BLaER1 (cell line): Measurements from ENCODE around the gene SYNJ2.

ENCODE experiments used
- H3K27ac ChIP-seq: shearing (Covaris generic); formaldehyde crosslinking; 2 replicates; pipeline ENCODE4 v1.8.1; 2022
- H3K27me3 ChIP-seq: shearing (Covaris generic); formaldehyde crosslinking; 2 replicates; pipeline ENCODE4 v1.8.1; 2022
- H3K36me3 ChIP-seq: shearing (Covaris generic); formaldehyde crosslinking; 2 replicates; pipeline ENCODE4 v1.8.1; 2022
- H3K4me1 ChIP-seq: shearing (Covaris generic); formaldehyde crosslinking; 2 replicates; pipeline ENCODE4 v1.8.1; 2022
- H3K4me2 ChIP-seq: shearing (Covaris generic); formaldehyde crosslinking; 2 replicates; pipeline ENCODE4 v1.8.1; 2022
- H3K4me3 ChIP-seq: shearing (Covaris generic); formaldehyde crosslinking; 2 replicates; pipeline ENCODE4 v1.8.1; 2022
- H3K9ac ChIP-seq: shearing (Covaris generic); formaldehyde crosslinking; 2 replicates; pipeline ENCODE4 v1.8.1; 2022
- H3K9me3 ChIP-seq: shearing (Covaris generic); formaldehyde crosslinking; 2 replicates; pipeline ENCODE4 v1.8.1; 2022
- H4K20me1 ChIP-seq: shearing (Covaris generic); formaldehyde crosslinking; 2 replicates; pipeline ENCODE4 v1.8.1; 2022
- Cebpa-rat ChIP-seq: shearing (Covaris generic); IDR thresholded peaks from 2 replicates; pipeline ENCODE4 v1.8.1; 2022

The SYNJ2 gene

DNA sequence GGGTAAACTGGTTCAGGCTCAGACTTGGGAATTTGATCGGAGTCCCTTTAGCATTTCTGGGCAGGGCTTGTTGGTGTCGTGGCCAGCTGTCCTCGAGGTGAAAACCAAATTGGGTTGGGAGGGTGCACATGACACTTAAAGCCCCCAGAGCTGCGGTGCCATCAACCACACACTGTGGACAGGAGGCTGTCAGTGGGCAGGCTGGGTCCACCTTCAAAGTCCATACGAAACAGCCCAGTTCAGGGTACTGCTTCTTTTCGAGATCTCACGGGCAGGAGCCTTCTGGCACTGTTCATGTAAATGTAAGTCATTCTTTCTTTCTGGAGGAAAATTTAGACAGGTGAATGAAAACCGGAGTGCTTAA lies 7.0 kb downstream of the SYNJ2 start:
- Histone ChIP-seq H3K4me1 (peaks cover 56% of the 10 kb centered on the region), H3K4me2 (no peak overlapping the region), H3K27ac (no peak overlapping the region)

DNA sequence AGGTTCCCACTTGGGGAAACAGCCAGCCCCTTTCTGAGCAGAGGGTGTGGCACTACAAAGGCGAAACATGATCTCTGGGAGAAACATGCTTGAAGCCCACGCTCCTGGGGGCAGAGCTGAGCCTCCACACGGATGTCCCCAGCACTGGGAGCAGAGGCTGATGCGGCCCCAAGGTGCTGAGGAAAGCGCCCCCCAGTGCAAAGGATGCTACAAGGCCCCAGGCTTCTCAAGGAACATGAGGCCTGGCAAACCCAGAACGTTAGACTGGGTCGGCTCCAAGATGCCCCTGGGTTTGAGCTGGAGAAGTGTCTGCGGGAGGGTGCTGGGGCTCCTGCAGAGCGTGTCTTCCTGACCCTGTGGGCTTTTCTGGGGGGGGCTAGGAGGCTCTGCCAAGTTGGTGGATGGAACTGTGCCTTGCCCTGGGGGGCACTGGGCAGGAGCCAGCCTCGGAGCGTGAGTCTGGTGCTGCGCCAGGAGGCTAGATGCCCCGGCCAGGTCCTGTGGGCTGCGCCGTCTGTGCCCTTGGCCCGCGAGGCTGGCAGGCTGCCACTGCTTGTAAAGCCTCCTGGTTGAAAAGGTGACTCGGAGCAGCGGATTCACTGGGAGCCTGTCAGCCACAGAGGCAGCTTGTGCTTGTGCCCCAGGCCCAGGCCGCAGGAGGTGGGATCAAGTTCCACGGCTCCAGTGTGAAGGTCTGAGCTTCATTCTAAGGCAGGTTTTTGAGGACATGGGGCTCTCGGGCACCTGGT lies 8.1 kb downstream of the SYNJ2 start:
- Histone ChIP-seq H3K4me2 (peak overlapping the region; percentile 86), H3K27ac (peak overlapping the region; percentile 62), H3K4me1 (peaks cover 46% of the 10 kb centered on the region), H4K20me1 (peaks cover 13% of the 10 kb centered on the region; the same call in 1 of the 2 replicates), H3K9ac (no peak overlapping the region), H3K4me3 (peak overlapping the region; percentile 52; the same call in 1 of the 2 replicates), H3K27me3 (no peaks in the 10 kb centered on the region), H3K9me3 (no peaks in the 10 kb centered on the region), H3K36me3 (no peaks in the 10 kb centered on the region)
- TF ChIP-seq Cebpa-rat, result no peak

More for the DNA sequence above, 7.0 kb downstream of the SYNJ2 start:
- Histone ChIP-seq H3K27me3 (no peaks in the 10 kb centered on the region), H3K9ac (no peak overlapping the region), H3K4me3 (no peak overlapping the region), H3K36me3 (no peaks in the 10 kb centered on the region), H4K20me1 (peaks cover 14% of the 10 kb centered on the region; the same call in 1 of the 2 replicates), H3K9me3 (no peaks in the 10 kb centered on the region)
- no peak for TF ChIP-seq Cebpa-rat

DNA sequence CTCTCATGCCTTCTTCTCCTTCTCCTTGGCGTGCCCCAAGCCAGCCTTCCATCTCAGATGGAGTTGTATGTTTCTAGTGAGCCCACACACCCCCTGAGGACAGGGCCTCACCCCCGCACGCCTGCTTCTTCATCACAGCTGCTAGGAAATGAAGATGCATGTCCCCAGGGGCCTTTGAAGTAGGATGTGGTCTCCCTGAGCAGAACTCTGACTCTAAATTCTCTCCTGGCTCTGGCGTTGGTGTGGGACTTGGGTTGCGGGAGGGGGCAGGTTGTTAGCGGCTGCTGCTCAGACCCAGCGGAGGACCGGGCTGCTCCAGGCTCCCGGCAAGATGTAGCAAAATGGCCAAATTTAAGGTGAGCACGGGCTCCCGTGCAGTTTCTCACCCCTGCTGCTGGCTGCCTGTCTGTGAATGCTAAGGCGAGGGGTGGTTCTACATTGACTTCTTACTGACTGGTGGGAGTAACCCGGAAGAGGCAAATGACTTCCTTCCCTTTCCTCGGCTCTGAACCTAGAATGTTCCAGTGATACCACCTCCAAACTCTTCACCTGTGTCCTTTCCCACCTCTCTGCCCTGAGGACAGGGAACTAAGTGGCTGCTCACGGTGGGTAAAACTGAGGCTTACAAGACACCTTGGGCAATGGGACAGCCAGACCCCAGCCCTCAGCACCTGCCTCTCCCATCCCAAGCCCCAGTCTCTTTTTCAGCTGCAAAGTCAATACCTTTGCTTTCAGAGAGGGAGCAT lies 8.8 kb downstream of the SYNJ2 start:
- H3K4me3 ChIP-seq, result peak overlapping the region; percentile 52

DNA sequence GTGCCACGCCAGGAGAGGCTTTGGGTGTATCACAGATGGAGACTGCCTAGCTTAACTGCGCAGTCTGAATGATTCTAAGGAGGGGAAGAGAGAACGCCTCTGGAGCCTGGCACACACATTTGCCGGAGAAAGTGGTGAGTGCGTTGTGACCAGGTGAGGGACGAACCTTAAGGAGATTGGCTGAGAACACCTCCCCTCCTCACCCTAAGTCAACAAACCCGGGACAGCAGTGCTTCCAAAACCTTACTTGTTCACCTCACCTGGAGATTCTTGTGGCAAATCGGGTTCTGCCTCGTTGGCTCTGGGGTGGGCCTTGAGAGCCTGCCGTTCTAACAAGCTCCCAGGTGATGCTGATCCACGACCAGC lies 9.4 kb downstream of the SYNJ2 start:
- Histone ChIP-seq H4K20me1 (no peaks in the 10 kb centered on the region), H3K27me3 (no peaks in the 10 kb centered on the region), H3K4me2 (peak overlapping the region; percentile 86), H3K36me3 (no peaks in the 10 kb centered on the region), H3K4me3 (0 out of 2 replicates have a peak overlapping the region, but pooled peaks have one; percentile 52), H3K9ac (0 out of 2 replicates have a peak overlapping the region, but pooled peaks have one; percentile 17), H3K9me3 (no peaks in the 10 kb centered on the region), H3K4me1 (peaks cover 38% of the 10 kb centered on the region), H3K27ac (peak overlapping the region; percentile 66)
- no peak for TF ChIP-seq Cebpa-rat

More for the DNA sequence above, 8.8 kb downstream of the SYNJ2 start:
- Histone ChIP-seq H3K4me1 (peaks cover 38% of the 10 kb centered on the region), H3K27me3 (no peaks in the 10 kb centered on the region), H3K36me3 (no peaks in the 10 kb centered on the region), H3K4me2 (peak overlapping the region; percentile 86), H3K27ac (peak overlapping the region; percentile 66), H3K9ac (0 out of 2 replicates have a peak overlapping the region, but pooled peaks have one; percentile 17), H4K20me1 (peaks cover 5% of the 10 kb centered on the region; the same call in 1 of the 2 replicates), H3K9me3 (no peaks in the 10 kb centered on the region)
- TF ChIP-seq Cebpa-rat, result no peak

DNA sequence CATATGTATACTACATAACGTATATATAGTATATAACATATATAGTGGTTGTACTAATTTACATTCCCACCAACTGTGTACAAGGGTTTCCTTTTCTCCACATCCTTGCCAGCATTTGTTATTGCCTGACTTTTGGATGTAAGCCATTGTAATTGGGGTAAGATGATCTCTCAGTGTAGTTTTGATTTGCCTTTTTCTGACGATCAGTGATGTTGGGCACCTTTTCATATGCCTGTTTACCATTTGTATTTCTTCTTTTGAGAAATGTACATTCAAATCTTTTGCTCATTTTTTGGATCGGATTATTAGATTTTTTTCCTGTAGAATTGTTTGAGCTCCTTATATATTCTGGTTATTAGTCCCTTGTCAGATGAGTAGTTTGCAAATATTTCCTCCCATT lies 11.4 kb downstream of the SYNJ2 start:
- no peak overlapping the region for H3K9ac ChIP-seq
- H3K4me3 ChIP-seq, result no peak overlapping the region
- H3K4me1 ChIP-seq, result peaks cover 45% of the 10 kb centered on the region
- H3K27ac ChIP-seq, result no peak overlapping the region
- TF ChIP-seq Cebpa-rat, result no peak
- H3K9me3 ChIP-seq, result no peaks in the 10 kb centered on the region
- no peaks in the 10 kb centered on the region for H4K20me1 ChIP-seq
- no peak overlapping the region for H3K4me2 ChIP-seq
- H3K27me3 ChIP-seq, result no peaks in the 10 kb centered on the region
- no peaks in the 10 kb centered on the region for H3K36me3 ChIP-seq

DNA sequence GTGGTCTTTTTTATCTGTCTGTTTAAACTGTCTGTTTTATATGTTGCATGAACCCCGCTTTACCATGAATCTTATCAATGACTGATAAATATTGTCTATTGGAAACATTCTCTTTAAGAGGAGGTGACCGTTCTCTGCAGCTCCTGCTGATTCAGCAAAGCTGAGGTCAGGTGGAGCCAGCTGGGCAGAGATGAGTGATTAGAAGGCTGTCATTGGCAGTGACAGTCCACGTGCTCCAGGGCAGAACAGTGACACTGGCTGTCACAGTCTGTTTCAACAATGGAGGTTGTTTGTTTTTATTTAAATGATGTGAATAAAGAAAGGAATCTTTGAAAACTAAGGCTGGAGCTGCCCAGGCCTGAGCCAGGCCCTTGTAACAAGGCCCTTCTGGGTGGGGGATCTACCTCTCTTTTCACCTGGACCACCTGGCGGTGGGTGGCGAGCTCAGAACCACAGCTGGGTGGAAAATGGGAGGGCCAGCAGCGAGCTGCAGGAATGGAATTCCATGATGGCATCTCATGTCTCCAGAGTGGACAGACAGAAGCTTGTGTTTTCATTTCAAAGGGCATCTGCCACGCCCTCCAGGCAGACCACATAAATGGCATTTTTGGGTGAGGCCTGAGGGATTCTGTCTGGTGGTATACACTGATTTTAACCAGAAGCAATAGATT lies 12.6 kb downstream of the SYNJ2 start:
- TF ChIP-seq Cebpa-rat, result no peak
- H3K4me1 ChIP-seq, result peaks cover 37% of the 10 kb centered on the region
- no peak overlapping the region for H3K4me3 ChIP-seq
- no peak overlapping the region for H3K27ac ChIP-seq
- H3K27me3 ChIP-seq, result no peaks in the 10 kb centered on the region
- no peaks in the 10 kb centered on the region for H4K20me1 ChIP-seq
- no peaks in the 10 kb centered on the region for H3K36me3 ChIP-seq
- H3K4me2 ChIP-seq, result no peak overlapping the region
- H3K9me3 ChIP-seq, result no peaks in the 10 kb centered on the region
- no peak overlapping the region for H3K9ac ChIP-seq

DNA sequence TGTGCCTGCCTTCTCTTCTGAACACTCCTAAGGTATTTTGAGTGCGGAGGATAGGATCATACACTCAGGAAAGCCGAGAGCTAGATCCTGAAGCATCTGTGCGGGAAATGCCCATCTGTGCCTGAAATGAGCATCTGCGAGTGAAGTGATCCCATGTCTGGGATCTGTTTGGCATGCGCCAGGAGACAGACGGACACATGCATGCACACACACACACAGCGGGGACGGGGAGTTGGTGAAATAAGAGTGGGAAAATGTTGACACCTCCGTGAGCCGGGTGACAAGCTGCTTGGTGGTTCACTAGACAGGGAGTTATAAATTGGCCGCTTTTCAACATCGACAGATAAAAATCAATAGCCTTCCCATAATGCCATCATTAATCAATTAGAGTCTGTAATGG lies 13.8 kb downstream of the SYNJ2 start:
- no peak for TF ChIP-seq Cebpa-rat
- Histone ChIP-seq H3K27ac (no peak overlapping the region), H3K4me2 (no peak overlapping the region), H4K20me1 (no peaks in the 10 kb centered on the region), H3K36me3 (no peaks in the 10 kb centered on the region), H3K4me1 (peaks cover 30% of the 10 kb centered on the region), H3K9me3 (no peaks in the 10 kb centered on the region), H3K4me3 (no peak overlapping the region), H3K27me3 (no peaks in the 10 kb centered on the region), H3K9ac (no peak overlapping the region)

DNA sequence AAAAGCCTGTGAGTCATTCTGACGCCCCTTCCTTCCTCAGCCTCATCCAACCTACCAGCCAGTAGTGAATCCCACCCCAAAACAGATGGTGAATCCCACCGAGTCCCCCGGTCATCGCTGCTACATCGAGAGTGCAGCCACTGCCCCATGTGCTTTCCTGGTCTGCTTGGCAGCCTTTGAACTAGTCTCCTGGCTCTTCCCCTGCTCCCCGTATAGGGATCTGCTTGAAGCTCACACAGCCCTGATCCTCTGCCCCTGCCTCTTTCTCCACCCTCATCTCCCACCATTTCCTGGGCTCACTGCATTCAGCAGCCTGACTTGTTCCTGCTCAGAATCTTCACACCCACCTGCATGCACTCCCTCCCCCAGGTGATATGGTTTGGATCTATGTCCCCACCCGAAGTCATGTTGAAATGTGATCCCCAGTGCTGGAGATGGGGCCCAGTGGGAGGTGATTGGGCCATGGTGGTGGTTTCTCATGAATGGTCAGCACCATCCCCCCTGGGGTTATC lies 14.6 kb downstream of the SYNJ2 start:
- no peak overlapping the region for H3K9ac ChIP-seq
- no peak for TF ChIP-seq Cebpa-rat
- H3K4me3 ChIP-seq, result no peak overlapping the region
- H3K27me3 ChIP-seq, result no peaks in the 10 kb centered on the region
- H3K4me2 ChIP-seq, result peak overlapping the region; percentile 8; the same call in 1 of the 2 replicates
- H3K36me3 ChIP-seq, result no peaks in the 10 kb centered on the region
- no peak overlapping the region for H3K27ac ChIP-seq
- H4K20me1 ChIP-seq, result no peaks in the 10 kb centered on the region
- no peaks in the 10 kb centered on the region for H3K9me3 ChIP-seq
- peaks cover 22% of the 10 kb centered on the region for H3K4me1 ChIP-seq

DNA sequence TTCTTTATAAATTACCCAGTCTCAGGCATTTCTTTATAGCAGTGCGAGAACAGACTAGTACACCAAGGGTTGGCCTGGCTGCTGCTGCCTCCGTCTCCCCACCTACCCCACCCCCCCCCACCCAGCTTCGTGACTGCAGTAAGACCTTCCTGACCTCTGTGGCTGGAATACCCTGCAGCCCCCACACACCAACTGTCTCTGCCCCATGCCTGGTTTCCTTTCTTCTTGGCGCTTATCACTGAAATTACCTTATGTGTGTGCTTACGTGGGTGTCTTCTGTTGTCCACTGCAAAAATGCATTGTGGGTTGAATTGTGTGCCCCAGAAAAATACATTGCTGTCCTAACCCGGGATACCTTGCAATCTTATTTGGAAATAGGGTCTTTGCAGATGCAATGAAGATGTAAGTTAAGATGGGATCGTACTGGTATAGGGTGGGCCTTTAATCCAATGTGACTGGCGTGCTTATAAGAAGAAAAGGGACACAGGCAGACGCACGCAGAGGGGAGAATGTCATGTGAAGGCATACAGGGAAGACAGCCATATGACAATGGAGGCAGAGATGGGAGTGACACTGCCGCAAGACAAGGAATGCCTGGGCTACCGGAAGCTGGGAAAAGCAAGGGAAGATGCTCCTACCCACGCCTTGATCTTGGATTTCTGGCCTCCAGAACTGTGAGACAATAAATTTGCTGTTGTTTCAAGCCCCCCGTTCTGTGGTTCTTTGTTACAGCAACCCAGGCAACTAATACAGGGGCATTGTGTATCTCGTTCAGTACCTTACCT lies 15.4 kb downstream of the SYNJ2 start:
- no peak for TF ChIP-seq Cebpa-rat
- Histone ChIP-seq H3K27ac (no peak overlapping the region), H3K9ac (no peak overlapping the region), H4K20me1 (no peaks in the 10 kb centered on the region), H3K4me1 (peaks cover 20% of the 10 kb centered on the region), H3K27me3 (no peaks in the 10 kb centered on the region), H3K36me3 (0 out of 2 replicates have a peak, but pooled peaks cover 4% of the 10 kb centered on the region), H3K4me2 (peak overlapping the region; percentile 8; the same call in 1 of the 2 replicates), H3K9me3 (no peaks in the 10 kb centered on the region), H3K4me3 (no peak overlapping the region)
